ENCODE measurements around the gene TEKT4.

DNA sequence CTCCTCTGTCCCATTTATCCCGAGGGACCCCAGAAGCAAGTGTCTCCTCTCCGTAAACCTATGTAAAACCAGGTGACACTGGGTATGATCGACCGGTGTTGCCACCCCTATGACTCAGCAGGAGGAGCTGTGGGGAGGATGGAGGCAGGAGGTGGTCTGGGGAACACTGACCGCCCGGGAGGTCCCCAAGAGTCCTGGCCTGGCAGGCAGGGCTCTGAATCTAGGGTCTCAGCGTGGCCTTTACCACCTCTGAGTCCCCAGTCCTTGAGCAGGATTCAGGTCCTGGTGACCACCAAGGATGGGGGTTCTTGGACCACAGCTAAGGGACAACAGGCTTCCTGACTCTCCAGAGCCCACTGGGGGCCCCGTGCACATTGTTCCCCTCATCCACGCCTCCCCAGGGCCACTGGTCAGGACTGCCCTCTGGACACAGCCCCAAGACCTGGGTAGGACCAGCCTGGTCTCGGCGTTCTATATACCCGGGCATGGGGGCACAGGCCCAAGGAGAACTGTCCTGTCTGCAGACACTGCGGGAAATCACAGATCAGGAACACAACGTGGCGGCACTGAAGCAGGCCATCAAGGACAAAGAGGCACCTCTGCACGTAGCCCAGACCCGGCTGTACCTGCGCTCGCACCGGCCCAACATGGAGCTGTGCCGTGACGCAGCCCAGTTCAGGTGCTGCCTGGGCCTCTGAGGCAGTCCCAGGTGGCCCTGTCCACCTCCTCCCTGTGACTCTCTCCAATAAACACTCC, 4.0 kb downstream of the TEKT4 start:
- no peak for TF ChIP-seq POLR2AphosphoS5 (IDR thresholded peaks at IDR 0.05)
- TF ChIP-seq, protein P1, sequence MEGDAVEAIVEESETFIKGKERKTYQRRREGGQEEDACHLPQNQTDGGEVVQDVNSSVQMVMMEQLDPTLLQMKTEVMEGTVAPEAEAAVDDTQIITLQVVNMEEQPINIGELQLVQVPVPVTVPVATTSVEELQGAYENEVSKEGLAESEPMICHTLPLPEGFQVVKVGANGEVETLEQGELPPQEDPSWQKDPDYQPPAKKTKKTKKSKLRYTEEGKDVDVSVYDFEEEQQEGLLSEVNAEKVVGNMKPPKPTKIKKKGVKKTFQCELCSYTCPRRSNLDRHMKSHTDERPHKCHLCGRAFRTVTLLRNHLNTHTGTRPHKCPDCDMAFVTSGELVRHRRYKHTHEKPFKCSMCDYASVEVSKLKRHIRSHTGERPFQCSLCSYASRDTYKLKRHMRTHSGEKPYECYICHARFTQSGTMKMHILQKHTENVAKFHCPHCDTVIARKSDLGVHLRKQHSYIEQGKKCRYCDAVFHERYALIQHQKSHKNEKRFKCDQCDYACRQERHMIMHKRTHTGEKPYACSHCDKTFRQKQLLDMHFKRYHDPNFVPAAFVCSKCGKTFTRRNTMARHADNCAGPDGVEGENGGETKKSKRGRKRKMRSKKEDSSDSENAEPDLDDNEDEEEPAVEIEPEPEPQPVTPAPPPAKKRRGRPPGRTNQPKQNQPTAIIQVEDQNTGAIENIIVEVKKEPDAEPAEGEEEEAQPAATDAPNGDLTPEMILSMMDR (IDR thresholded peaks at IDR 0.05) = no peak
- no peak for TF ChIP-seq POLR2A (IDR thresholded peaks at IDR 0.05)

Measured in stomach (tissue), 4 donors.